Activated CD8-positive, alpha-beta T cell treated with anti-CD3 and anti-CD28 coated beads for 36 hours (primary cell): ENCODE measurements around the gene BACE1. TPM values are rescaled to one million over a fixed set of nuclear protein-coding genes. Genes with fewer than 3 reads are reported as not detected.

Source experiments
- ATAC-seq: fragments of 200-7000 bp; cut with Tn5 transposase; one replicate; pipeline ENCODE4 v1.10.0; 2021; ENCODE audit warnings: mild to moderate bottlenecking, moderate library complexity
- CTCF ChIA-PET: fragments of 350-600 bp; sonication (Branson Sonifier 250); formaldehyde crosslinking; loops from one replicate; lab custom pipeline; 2021; ENCODE audit warnings: antibody characterized with exemption; lab: Charles Lee
- POLR2A ChIA-PET: fragments of 350-600 bp; sonication (Branson Sonifier 250); formaldehyde crosslinking; loops from one replicate; lab custom pipeline; 2021; ENCODE audit warnings: antibody characterized with exemption; lab: Charles Lee
- DNase-seq: peaks from one replicate; pipeline ENCODE4 v3.0.0-alpha.2; 2020
- H3K27ac Mint-ChIP-seq: one replicate; pipeline ENCODE4 v1.8.0; 2021; ENCODE audit warnings: mild to moderate bottlenecking, mixed read lengths
- H3K27me3 Mint-ChIP-seq: one replicate; pipeline ENCODE4 v1.8.0; 2021; ENCODE audit warnings: mixed read lengths
- H3K36me3 Mint-ChIP-seq: one replicate; pipeline ENCODE4 v1.8.0; 2021; ENCODE audit warnings: low read depth, mixed read lengths
- H3K4me1 Mint-ChIP-seq: one replicate; pipeline ENCODE4 v1.8.0; 2021; ENCODE audit warnings: low read depth, mixed read lengths
- H3K4me3 Mint-ChIP-seq: one replicate; pipeline ENCODE4 v1.8.0; 2021; ENCODE audit warnings: mild to moderate bottlenecking, moderate library complexity, mixed read lengths
- H3K9me3 Mint-ChIP-seq: one replicate; pipeline ENCODE4 v1.8.0; 2021; ENCODE audit warnings: mixed read lengths
- CTCF ChIP-seq: fragments of 200-600 bp; IDR thresholded peaks from one replicate; pipeline ENCODE4 v1.8.0; 2022; ENCODE audit warnings: antibody characterized with exemption, mild to moderate bottlenecking
- intact Hi-C: fragments of 100-400 bp; cut with micrococcal nuclease; formaldehyde crosslinking; loops from one replicate; pipeline ENCODE4 v1.10.0; 2022
- total RNA-seq, 2 experiments: library from RNA; stranded (reverse); gene quantifications; one replicate each; pipeline ENCODE4 v1.2.3, GENCODE V29; 2021

The BACE1 gene
- total RNA-seq, 2 experiments from 2014 or later, result 0.97 to 1.5 TPM

- H3K4me3 Mint-ChIP-seq, result no peak overlapping the region
- DNase-seq (no peak), ATAC-seq (no peak)
- no peaks in the 10 kb centered on the region for H3K27me3 Mint-ChIP-seq
- intact Hi-C loops, result no loop called here
- POLR2A ChIA-PET, result no interaction called here
- no peak overlapping the region for H3K27ac Mint-ChIP-seq
- CTCF ChIA-PET, result no interaction called here
- TF ChIP-seq CTCF, result no peak
- H3K9me3 Mint-ChIP-seq, result no peaks in the 10 kb centered on the region
- no peaks in the 10 kb centered on the region for H3K4me1 Mint-ChIP-seq
- H3K36me3 Mint-ChIP-seq, result peaks cover 25% of the 10 kb centered on the region
Measured at GRCh38 chr11:117248341-117248740, 67.7 kb downstream of the BACE1 start.

- POLR2A ChIA-PET, result no interaction called here
- CTCF ChIA-PET, result no interaction called here
- H3K4me1 Mint-ChIP-seq, result peaks cover 2% of the 10 kb centered on the region
- H3K27ac Mint-ChIP-seq, result no peak overlapping the region
- DNase-seq (no peak), ATAC-seq (no peak)
- H3K27me3 Mint-ChIP-seq, result no peaks in the 10 kb centered on the region
- intact Hi-C loops, result no loop called here
- H3K9me3 Mint-ChIP-seq, result no peaks in the 10 kb centered on the region
- TF ChIP-seq CTCF, result no peak
- H3K4me3 Mint-ChIP-seq, result no peak overlapping the region
- H3K36me3 Mint-ChIP-seq, result peaks cover 11% of the 10 kb centered on the region
Measured at GRCh38 chr11:117239295-117239694, 76.8 kb downstream of the BACE1 start.

- intact Hi-C loops, result no loop called here
- ChIA-PET POLR2A (no interaction called here), CTCF (no interaction called here)
- TF ChIP-seq CTCF, result no peak
- Mint-ChIP-seq H3K27ac (no peak overlapping the region), H3K9me3 (no peaks in the 10 kb centered on the region), H3K4me3 (no peak overlapping the region), H3K4me1 (peaks cover 12% of the 10 kb centered on the region), H3K36me3 (peaks cover 9% of the 10 kb centered on the region), H3K27me3 (no peaks in the 10 kb centered on the region)
- no peak for DNase-seq
- no peak for ATAC-seq
Measured at GRCh38 chr11:117238221-117238620, 77.8 kb downstream of the BACE1 start.

Other genes starting within 250 kb of the BACE1 start
- gene SIK3, start 217.8 kb downstream of the BACE1 start, total RNA-seq, result 10 to 100 TPM; 18.7 to 24.1 TPM
- gene PAFAH1B2, start 172.0 kb downstream of the BACE1 start, total RNA-seq, result 10 to 100 TPM; 50.0 to 50.2 TPM
- 10 to 100 TPM; 16.6 to 17.3 TPM for gene SIDT2, start 137.5 kb downstream of the BACE1 start, total RNA-seq
- 1 to 10 TPM; 2.0 to 2.5 TPM for gene TAGLN, start 116.9 kb downstream of the BACE1 start, total RNA-seq
- 100 to 1,000 TPM in 1 of 2 experiments, 10 to 100 TPM in 1; 98.8 to 107 TPM for gene PCSK7, start 84.2 kb downstream of the BACE1 start, total RNA-seq
- 10 to 100 TPM; 14.7 to 18.3 TPM for gene RNF214, start 83.6 kb downstream of the BACE1 start, total RNA-seq
- 1 to 10 TPM; 3.2 to 4.0 TPM for gene BACE1-AS, start 24.9 kb downstream of the BACE1 start, total RNA-seq
- 10 to 100 TPM; 24.0 to 25.5 TPM for gene CEP164, start 11.6 kb upstream of the BACE1 start, total RNA-seq